IMR-90 (cell line): ENCODE results near the gene SF3B3. TPM values are rescaled to one million over a fixed set of nuclear protein-coding genes. Genes with fewer than 3 reads are reported as not detected.

Source experiments
- ATAC-seq: fragments of 200-7000 bp; cut with Tn5 transposase; 2 replicates; pipeline ENCODE4 v1.9.1; 2020; ENCODE audit warnings: low read depth, mild to moderate bottlenecking, moderate library complexity
- BruUV-seq: library from RNA; stranded (reverse); fragments of 400-500 nt; replicated peaks from 2 replicates; lab custom pipeline; 2021; lab: Mats Ljungman, UMichigan
- CTCF ChIA-PET: fragments of 300-600 bp; formaldehyde crosslinking; extraction: SDS; loops from one replicate; lab custom pipeline; 2021; ENCODE audit warnings: antibody characterized with exemption; lab: Yijun Ruan, JAX
- POLR2A ChIA-PET: fragments of 300-600 bp; sonication (Branson Sonifier 250); formaldehyde crosslinking; loops from one replicate; lab custom pipeline; 2022; ENCODE audit warnings: antibody characterized with exemption; ENCODE audit not compliant: unreplicated experiment; lab: Charles Lee
- DNase-seq: peaks from one replicate; pipeline ENCODE4 v3.0.0; 2013
- H2AFZ ChIP-seq: replicated peaks from 2 replicates; pipeline ENCODE3; 2013; ENCODE audit warnings: low read length, mild to moderate bottlenecking; ENCODE audit not compliant: poor library complexity
- H2AK5ac ChIP-seq: 2 replicates; pipeline ENCODE4 v1.6.1; 2013; ENCODE audit warnings: low read depth, low read length, inconsistent platforms
- H2AK9ac ChIP-seq: replicated peaks from 2 replicates; pipeline ENCODE3; 2013; ENCODE audit warnings: mild to moderate bottlenecking, low read depth, low read length, moderate library complexity; ENCODE audit not compliant: poor library complexity
- H2BK120ac ChIP-seq: 2 replicates; pipeline ENCODE4 v1.6.1; 2013; ENCODE audit warnings: low read depth, low read length, inconsistent platforms
- H2BK15ac ChIP-seq: 3 replicates; pipeline ENCODE4 v1.6.1; 2013; ENCODE audit warnings: low read depth, low read length, inconsistent platforms
- H2BK20ac ChIP-seq: 2 replicates; pipeline ENCODE4 v1.6.1; 2013; ENCODE audit warnings: low read depth, mild to moderate bottlenecking, inconsistent platforms, low read length, moderate library complexity
- H2BK5ac ChIP-seq: 2 replicates; pipeline ENCODE4 v1.6.1; 2013; ENCODE audit warnings: mild to moderate bottlenecking, low read depth, low read length, inconsistent platforms; ENCODE audit not compliant: poor library complexity, severe bottlenecking
- H3K14ac ChIP-seq: replicated peaks from 2 replicates; pipeline ENCODE4 v1.6.1; 2013; ENCODE audit warnings: low read depth, low read length, inconsistent platforms
- H3K18ac ChIP-seq: 2 replicates; pipeline ENCODE4 v1.6.1; 2013; ENCODE audit warnings: low read depth, low read length, control low read depth
- H3K23ac ChIP-seq: 2 replicates; pipeline ENCODE4 v1.6.1; 2013; ENCODE audit warnings: low read depth, low read length, inconsistent platforms
- H3K27ac ChIP-seq: 2 replicates; pipeline ENCODE4 v1.5.1; 2013; ENCODE audit warnings: mild to moderate bottlenecking, control low read depth, low read length; ENCODE audit not compliant: insufficient read depth
- H3K27me3 ChIP-seq: 2 replicates; pipeline ENCODE4 v1.6.1; 2013; ENCODE audit warnings: low read length; ENCODE audit not compliant: control insufficient read depth, insufficient read depth
- H3K36me3 ChIP-seq: 2 replicates; pipeline ENCODE4 v1.6.1; 2013; ENCODE audit warnings: low read length, mixed read lengths; ENCODE audit not compliant: control insufficient read depth, insufficient read depth
- H3K4ac ChIP-seq: 2 replicates; pipeline ENCODE4 v1.6.1; 2013; ENCODE audit warnings: low read depth, low read length, inconsistent platforms
- H3K4me1 ChIP-seq: 2 replicates; pipeline ENCODE4 v1.6.1; 2013; ENCODE audit warnings: low read length, mixed read lengths; ENCODE audit not compliant: control insufficient read depth, insufficient read depth
- H3K4me2 ChIP-seq: 2 replicates; pipeline ENCODE4 v1.6.1; 2013; ENCODE audit warnings: low read depth, mild to moderate bottlenecking, control low read depth, low read length, moderate library complexity
- H3K4me3 ChIP-seq: 2 replicates; pipeline ENCODE4 v1.5.1; 2013; ENCODE audit warnings: low read depth, mild to moderate bottlenecking, control low read depth, low read length, moderate library complexity; ENCODE audit not compliant: insufficient read depth
- H3K56ac ChIP-seq: 2 replicates; pipeline ENCODE4 v1.6.1; 2013; ENCODE audit warnings: low read length, inconsistent platforms; ENCODE audit not compliant: insufficient read depth; ENCODE audit errors: extremely low read depth
- H3K79me1 ChIP-seq, 2 experiments: 2 replicates each; pipeline ENCODE4 v1.6.1; 2013; ENCODE audit warnings: low read length in 2 of 2, inconsistent platforms in 1 of 2, low read depth in 1 of 2
- H3K9ac ChIP-seq: 2 replicates; pipeline ENCODE4 v1.6.1; 2013; ENCODE audit warnings: low read depth, low read length, control low read depth
- H3K9me1 ChIP-seq: 2 replicates; pipeline ENCODE4 v1.6.1; 2013; ENCODE audit warnings: low read length, inconsistent platforms; ENCODE audit not compliant: insufficient read depth
- H3K9me3 ChIP-seq: 2 replicates; pipeline ENCODE4 v1.6.1; 2013; ENCODE audit warnings: low read length; ENCODE audit not compliant: control insufficient read depth, insufficient read depth
- H4K20me1 ChIP-seq: 2 replicates; pipeline ENCODE4 v1.6.1; 2013; ENCODE audit warnings: low read length, inconsistent platforms; ENCODE audit not compliant: insufficient read depth
- H4K5ac ChIP-seq: 2 replicates; pipeline ENCODE4 v1.6.1; 2013; ENCODE audit warnings: mild to moderate bottlenecking, low read depth, low read length, control low read depth
- H4K8ac ChIP-seq, 2 experiments: 2 replicates each; pipeline ENCODE4 v1.6.1; 2013; ENCODE audit warnings: low read depth in 2 of 2, low read length in 2 of 2, control low read depth in 1 of 2, inconsistent platforms in 1 of 2
- H4K91ac ChIP-seq: 2 replicates; pipeline ENCODE4 v1.6.1; 2013; ENCODE audit warnings: low read depth, low read length, inconsistent platforms; ENCODE audit not compliant: insufficient read depth
- MXI1 ChIP-seq: IDR thresholded peaks from 2 replicates; pipeline ENCODE4 v1.6.1; 2012; ENCODE audit warnings: low read depth, mild to moderate bottlenecking, low read length, moderate library complexity, borderline replicate concordance
- NFE2L2 ChIP-seq: fragments of 150-350 bp; IDR thresholded peaks from 2 replicates; pipeline ENCODE4 v1.6.1; 2016; ENCODE audit warnings: low read depth, mild to moderate bottlenecking, low read length
- POLR2A ChIP-seq: IDR thresholded peaks from 2 replicates; pipeline ENCODE4 v1.6.1; 2012; ENCODE audit warnings: mild to moderate bottlenecking, low read depth, low read length
- RAD21 ChIP-seq: IDR thresholded peaks from 2 replicates; pipeline ENCODE4 v1.6.1; 2012; ENCODE audit warnings: low read length, improper control_type of control experiment
- SMC3 ChIP-seq: fragments of 150-350 bp; IDR thresholded peaks from 2 replicates; pipeline ENCODE4 v1.6.1; 2016; ENCODE audit warnings: low read depth, mild to moderate bottlenecking, antibody characterized with exemption, low read length, moderate library complexity
- WGBS, 2 experiments: methylation state at CpG; one replicate each; pipeline versions ENCODE4 v1.1.5 to v1.1.7; 2013; ENCODE audit warnings: missing lambda C conversion rate in 2 of 2; ENCODE audit not compliant: insufficient read length in 1 of 2; ENCODE audit errors: extremely low coverage in 2 of 2; 5-methylcytosine and 5-hydroxymethylcytosine counted together
- dilution Hi-C: fragments of 300-500 bp; cut with HindIII; formaldehyde crosslinking; loops from one replicate; pipeline ENCODE4 v1.14.3; 2018; ENCODE audit warnings: low sequenced_read_pairs; ENCODE audit not compliant: unreplicated experiment
- in situ Hi-C: fragments of 300-500 bp; cut with MboI; formaldehyde crosslinking; loops from 3 replicates; pipeline ENCODE4 v1.14.3; 2019; ENCODE audit warnings: low sequenced_read_pairs, inconsistent platforms, mixed read lengths
- intact Hi-C: fragments of 100-400 bp; cut with micrococcal nuclease; formaldehyde crosslinking; loops from 2 replicates; pipeline ENCODE4 v1.10.0; 2022
- polyA plus RNA-seq, 3 experiments: library from polyadenylated mRNA; depleted of rRNA; stranded (reverse); fragments of >200 nt; gene quantifications; 2 replicates each; pipeline ENCODE4 v1.2.3, GENCODE V29; 2012; ENCODE audit warnings: low replicate concordance in 1 of 3
- total RNA-seq: library from RNA; depleted of rRNA; stranded (reverse); fragments of >200 nt; gene quantifications from 2 replicates; pipeline ENCODE4 v1.2.3, GENCODE V29; 2012

Gene SF3B3
- total and polyA plus RNA-seq, 2 of the 4 experiments (the other 2 are of a cell fraction) = 97.9 to 134 TPM

DNA sequence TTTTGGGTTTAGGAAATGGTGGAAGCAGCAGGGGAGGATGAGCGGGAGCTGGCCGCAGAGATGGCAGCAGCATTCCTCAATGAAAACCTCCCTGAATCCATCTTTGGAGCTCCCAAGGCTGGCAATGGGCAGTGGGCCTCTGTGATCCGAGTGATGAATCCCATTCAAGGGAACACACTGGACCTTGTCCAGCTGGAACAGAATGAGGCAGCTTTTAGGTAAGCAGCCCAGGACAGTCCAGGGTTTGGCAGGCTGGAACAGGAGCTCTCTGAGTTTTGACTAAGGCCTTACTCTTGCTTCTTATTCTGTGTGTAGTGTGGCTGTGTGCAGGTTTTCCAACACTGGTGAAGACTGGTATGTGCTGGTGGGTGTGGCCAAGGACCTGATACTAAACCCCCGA lies 41.4 kb downstream of the SF3B3 start:
- TF ChIP-seq MXI1 = no peak
- TF ChIP-seq POLR2A = no peak
- no peak for TF ChIP-seq SMC3
- TF ChIP-seq NFE2L2 = no peak
- TF ChIP-seq RAD21 = no peak
- no peak overlapping the region for H3K4me2 ChIP-seq
- no peak overlapping the region for H2AK9ac ChIP-seq
- peaks cover 80% of the 10 kb centered on the region for H3K36me3 ChIP-seq
- no peak for ATAC-seq
- no peak overlapping the region for H4K8ac ChIP-seq
- DNase-seq = no peak
- no peak overlapping the region for H2BK5ac ChIP-seq
- H2AK5ac ChIP-seq = no peak overlapping the region
- peaks cover 26% of the 10 kb centered on the region for H4K20me1 ChIP-seq
- peaks cover 31 to 79% of the 10 kb centered on the region in 2 experiments for H3K79me1 ChIP-seq
- intact Hi-C loops = no loop called here
- no TSS peak for BruUV-seq
- dilution Hi-C loops = no loop called here
- no peak overlapping the region for H4K5ac ChIP-seq
- no peaks in the 10 kb centered on the region for H3K27me3 ChIP-seq
- no peaks in the 10 kb centered on the region; the same call in 1 of the 2 replicates for H3K4me1 ChIP-seq
- in situ Hi-C loops = no loop called here
- no peaks in the 10 kb centered on the region for H3K9me3 ChIP-seq
- no peak overlapping the region for H2BK20ac ChIP-seq
- CTCF ChIA-PET = interaction anchor here (0.7 kb wide), 1 partner anchor 11 kb away, joined by 3 read pairs; no protein-coding TSS in a partner anchor
- no peak overlapping the region for H2AFZ ChIP-seq
- no peak overlapping the region for H3K14ac ChIP-seq
- peaks cover 10% of the 10 kb centered on the region for H3K9me1 ChIP-seq
- no CpG with 5 or more reads among the region's 4 CpGs for WGBS, 2 experiments
- H2BK120ac ChIP-seq = no peak overlapping the region
- no peak overlapping the region for H3K18ac ChIP-seq
- H2BK15ac ChIP-seq = no peak overlapping the region
- no peak overlapping the region for H3K27ac ChIP-seq
- H4K91ac ChIP-seq = no peak overlapping the region
- H3K56ac ChIP-seq = no peak overlapping the region
- H3K9ac ChIP-seq = no peak overlapping the region
- no peak overlapping the region for H3K4me3 ChIP-seq
- H3K4ac ChIP-seq = no peak overlapping the region
- H3K23ac ChIP-seq = no peak overlapping the region
- POLR2A ChIA-PET = no interaction called here
